Keratinocyte (primary cell): ENCODE results near the gene RHBDD1.

Experiments used
- CTCF ChIP-seq, 3 experiments: IDR thresholded peaks in 1 of 3; conservative IDR thresholded peaks in 1 of 3; optimal IDR thresholded peaks in 1 of 3; 2 replicates in 2 of 3; 3 replicates in 1 of 3; pipeline versions ENCODE3 to v1.5.1; 2011; ENCODE audit warnings: low read length in 3 of 3, mild to moderate bottlenecking in 3 of 3, moderate library complexity in 2 of 3, control low read depth in 1 of 3, inconsistent platforms in 1 of 3; ENCODE audit not compliant: insufficient read depth in 2 of 3; ENCODE audit errors: extremely low read depth in 1 of 3
- EZH2 ChIP-seq: IDR thresholded peaks from one replicate; pipeline ENCODE4 v1.6.1; 2012; ENCODE audit warnings: inconsistent platforms, mild to moderate bottlenecking, low read length, moderate library complexity

- TF ChIP-seq EZH2 (no peak), CTCF (optimal IDR thresholded peaks at IDR 0.05 in 1 of 3, IDR thresholded peaks at IDR 0.05 in 1 of 3, conservative IDR thresholded peaks at IDR 0.05 in 1 of 3; ENCODE audit: extremely low read depth in 1 of 3, insufficient read depth in 2 of 3, low read length in 3 of 3) (no peak)
Measured at GRCh38 chr2:226865710-226866109, 29.9 kb downstream of the RHBDD1 start.
